Measurements from ENCODE around the gene EHHADH. TPM values are rescaled to one million over a fixed set of nuclear protein-coding genes. Genes with fewer than 3 reads are reported as not detected.

The EHHADH gene
- total and polyA plus RNA-seq, 9 of the 15 experiments (the other 6 are each of a cell fraction or from before 2014, with no cell fraction given), result 3.6 to 6.4 (median 5.4) TPM

DNA sequence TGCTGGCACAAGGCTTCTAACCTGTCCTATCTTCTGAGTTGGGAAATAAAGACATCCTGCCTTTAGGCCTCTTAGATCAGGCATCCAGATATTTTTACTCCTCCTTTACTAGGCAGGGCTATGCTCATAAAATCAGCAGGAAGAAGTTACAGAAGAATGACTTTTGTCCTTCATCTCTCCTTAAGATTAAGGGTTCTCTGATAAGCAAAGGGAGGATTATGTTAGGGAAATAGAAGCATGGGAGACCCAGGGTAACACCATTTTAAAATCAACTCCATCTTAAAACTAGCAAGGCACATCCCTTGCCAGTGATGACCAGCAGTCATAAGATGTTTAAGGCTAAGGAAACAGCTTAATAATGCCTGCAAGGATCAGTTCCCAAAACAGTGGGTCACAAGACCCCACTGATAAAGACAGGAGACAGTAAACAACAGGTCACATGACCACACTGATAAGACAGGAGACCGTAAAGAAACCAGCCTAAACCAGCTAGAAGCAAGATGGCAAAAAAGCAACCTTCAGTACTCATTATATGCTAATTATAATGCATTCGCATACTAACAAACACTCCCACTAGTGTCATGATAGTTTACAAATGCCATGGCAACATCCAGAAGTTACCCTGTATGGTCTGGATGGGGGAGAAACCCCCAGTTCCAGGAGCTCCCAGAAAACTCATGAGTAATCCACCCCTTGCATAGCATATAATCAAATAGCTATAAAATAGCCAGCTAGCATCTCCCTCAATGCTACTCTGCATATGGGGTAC is 14.5 kb upstream of the EHHADH start (continued):
- TF ChIP-seq FIP1L1 (IDR thresholded peaks at IDR 0.05; ENCODE audit: low read depth, low read length, poor library complexity, severe bottlenecking), result no peak
- TF ChIP-seq, protein P1, sequence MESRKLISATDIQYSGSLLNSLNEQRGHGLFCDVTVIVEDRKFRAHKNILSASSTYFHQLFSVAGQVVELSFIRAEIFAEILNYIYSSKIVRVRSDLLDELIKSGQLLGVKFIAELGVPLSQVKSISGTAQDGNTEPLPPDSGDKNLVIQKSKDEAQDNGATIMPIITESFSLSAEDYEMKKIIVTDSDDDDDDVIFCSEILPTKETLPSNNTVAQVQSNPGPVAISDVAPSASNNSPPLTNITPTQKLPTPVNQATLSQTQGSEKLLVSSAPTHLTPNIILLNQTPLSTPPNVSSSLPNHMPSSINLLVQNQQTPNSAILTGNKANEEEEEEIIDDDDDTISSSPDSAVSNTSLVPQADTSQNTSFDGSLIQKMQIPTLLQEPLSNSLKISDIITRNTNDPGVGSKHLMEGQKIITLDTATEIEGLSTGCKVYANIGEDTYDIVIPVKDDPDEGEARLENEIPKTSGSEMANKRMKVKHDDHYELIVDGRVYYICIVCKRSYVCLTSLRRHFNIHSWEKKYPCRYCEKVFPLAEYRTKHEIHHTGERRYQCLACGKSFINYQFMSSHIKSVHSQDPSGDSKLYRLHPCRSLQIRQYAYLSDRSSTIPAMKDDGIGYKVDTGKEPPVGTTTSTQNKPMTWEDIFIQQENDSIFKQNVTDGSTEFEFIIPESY (CRISPR knock-in tag; IDR thresholded peaks at IDR 0.05), result no peak
- TF ChIP-seq PYGO2 (tag; IDR thresholded peaks at IDR 0.05), result peak; percentile 61
- peak; percentile 73; the same call in 1 of the 2 replicates for TF ChIP-seq ZNF41 (CRISPR knock-in tag; conservative IDR thresholded peaks at IDR 0.05)
- no peak for TF ChIP-seq XRCC5 (IDR thresholded peaks at IDR 0.05; ENCODE audit: low read depth, low read length)
- no peak for TF ChIP-seq HNRNPL (IDR thresholded peaks at IDR 0.05; ENCODE audit: low read depth, low read length)
- peak; percentile 74 for TF ChIP-seq TCFL5 (CRISPR knock-in tag; conservative IDR thresholded peaks at IDR 0.05)
- TF ChIP-seq, protein P2, sequence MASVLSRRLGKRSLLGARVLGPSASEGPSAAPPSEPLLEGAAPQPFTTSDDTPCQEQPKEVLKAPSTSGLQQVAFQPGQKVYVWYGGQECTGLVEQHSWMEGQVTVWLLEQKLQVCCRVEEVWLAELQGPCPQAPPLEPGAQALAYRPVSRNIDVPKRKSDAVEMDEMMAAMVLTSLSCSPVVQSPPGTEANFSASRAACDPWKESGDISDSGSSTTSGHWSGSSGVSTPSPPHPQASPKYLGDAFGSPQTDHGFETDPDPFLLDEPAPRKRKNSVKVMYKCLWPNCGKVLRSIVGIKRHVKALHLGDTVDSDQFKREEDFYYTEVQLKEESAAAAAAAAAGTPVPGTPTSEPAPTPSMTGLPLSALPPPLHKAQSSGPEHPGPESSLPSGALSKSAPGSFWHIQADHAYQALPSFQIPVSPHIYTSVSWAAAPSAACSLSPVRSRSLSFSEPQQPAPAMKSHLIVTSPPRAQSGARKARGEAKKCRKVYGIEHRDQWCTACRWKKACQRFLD (CRISPR knock-in tag; IDR thresholded peaks at IDR 0.05), result peak; percentile 60; the same call in 1 of the 2 replicates
- no peak for TF ChIP-seq EWSR1 (IDR thresholded peaks at IDR 0.05; ENCODE audit: borderline replicate concordance, low read depth, partially characterized antibody)
- TF ChIP-seq, protein P3, sequence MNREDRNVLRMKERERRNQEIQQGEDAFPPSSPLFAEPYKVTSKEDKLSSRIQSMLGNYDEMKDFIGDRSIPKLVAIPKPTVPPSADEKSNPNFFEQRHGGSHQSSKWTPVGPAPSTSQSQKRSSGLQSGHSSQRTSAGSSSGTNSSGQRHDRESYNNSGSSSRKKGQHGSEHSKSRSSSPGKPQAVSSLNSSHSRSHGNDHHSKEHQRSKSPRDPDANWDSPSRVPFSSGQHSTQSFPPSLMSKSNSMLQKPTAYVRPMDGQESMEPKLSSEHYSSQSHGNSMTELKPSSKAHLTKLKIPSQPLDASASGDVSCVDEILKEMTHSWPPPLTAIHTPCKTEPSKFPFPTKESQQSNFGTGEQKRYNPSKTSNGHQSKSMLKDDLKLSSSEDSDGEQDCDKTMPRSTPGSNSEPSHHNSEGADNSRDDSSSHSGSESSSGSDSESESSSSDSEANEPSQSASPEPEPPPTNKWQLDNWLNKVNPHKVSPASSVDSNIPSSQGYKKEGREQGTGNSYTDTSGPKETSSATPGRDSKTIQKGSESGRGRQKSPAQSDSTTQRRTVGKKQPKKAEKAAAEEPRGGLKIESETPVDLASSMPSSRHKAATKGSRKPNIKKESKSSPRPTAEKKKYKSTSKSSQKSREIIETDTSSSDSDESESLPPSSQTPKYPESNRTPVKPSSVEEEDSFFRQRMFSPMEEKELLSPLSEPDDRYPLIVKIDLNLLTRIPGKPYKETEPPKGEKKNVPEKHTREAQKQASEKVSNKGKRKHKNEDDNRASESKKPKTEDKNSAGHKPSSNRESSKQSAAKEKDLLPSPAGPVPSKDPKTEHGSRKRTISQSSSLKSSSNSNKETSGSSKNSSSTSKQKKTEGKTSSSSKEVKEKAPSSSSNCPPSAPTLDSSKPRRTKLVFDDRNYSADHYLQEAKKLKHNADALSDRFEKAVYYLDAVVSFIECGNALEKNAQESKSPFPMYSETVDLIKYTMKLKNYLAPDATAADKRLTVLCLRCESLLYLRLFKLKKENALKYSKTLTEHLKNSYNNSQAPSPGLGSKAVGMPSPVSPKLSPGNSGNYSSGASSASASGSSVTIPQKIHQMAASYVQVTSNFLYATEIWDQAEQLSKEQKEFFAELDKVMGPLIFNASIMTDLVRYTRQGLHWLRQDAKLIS (CRISPR knock-in tag; IDR thresholded peaks at IDR 0.05), result no peak
- no peak for TF ChIP-seq ATF7 (IDR thresholded peaks at IDR 0.05)
- no peak for TF ChIP-seq GATAD2A (IDR thresholded peaks at IDR 0.05)
- TF ChIP-seq RBM14 (IDR thresholded peaks at IDR 0.05; ENCODE audit: borderline replicate concordance, insufficient read depth, low read depth, low read length), result no peak
- no peak for TF ChIP-seq RBM15 (IDR thresholded peaks at IDR 0.05; ENCODE audit: insufficient read depth, low read length)
- TF ChIP-seq ELF1 (tag; IDR thresholded peaks at IDR 0.05), result 0 out of 2 replicates have a peak, but pooled peaks have one; percentile 36
- TF ChIP-seq SOX6 (IDR thresholded peaks at IDR 0.05), result peak; percentile 73; the same call in 1 of the 2 replicates
- peak in 1 of 2 experiments; percentile 93; a peak in 2 of 4 replicates for TF ChIP-seq TEAD1 (CRISPR knock-in tag; IDR thresholded peaks at IDR 0.05)

Measured in K562 (cell line).